PC-3 (cell line): ENCODE data around the gene LAD1. TPM values are rescaled to one million over a fixed set of nuclear protein-coding genes. Genes with fewer than 3 reads are reported as not detected.

Source experiments
- ATAC-seq: fragments of 200-7000 bp; cut with Tn5 transposase; 2 replicates; pipeline ENCODE4 v1.9.1; 2020; ENCODE audit warnings: mild to moderate bottlenecking, moderate library complexity
- BruUV-seq: library from RNA; stranded (reverse); fragments of 400-500 nt; replicated peaks from 2 replicates; lab custom pipeline; 2021; lab: Mats Ljungman, UMichigan
- CTCF ChIA-PET: fragments of 300-600 bp; sonication (Branson Sonifier 250); formaldehyde crosslinking; loops from one replicate; lab custom pipeline; 2022; ENCODE audit warnings: antibody characterized with exemption; lab: Charles Lee
- POLR2A ChIA-PET: fragments of 300-600 bp; sonication (Branson Sonifier 250); formaldehyde crosslinking; loops from one replicate; lab custom pipeline; 2022; ENCODE audit warnings: antibody characterized with exemption; ENCODE audit not compliant: unreplicated experiment; lab: Charles Lee
- DNase-seq: peaks from one replicate; pipeline ENCODE4 v3.0.0-alpha.2; 2015
- H2AFZ ChIP-seq: fragments of 300-600 bp; sonication (generic); 2 replicates; pipeline ENCODE4 v1.6.0; 2016; ENCODE audit warnings: antibody characterized with exemption, low read length
- H3F3A ChIP-seq: fragments of 300-600 bp; sonication (generic); one replicate; pipeline ENCODE4 v1.6.0; 2017; ENCODE audit warnings: antibody characterized with exemption, low read length, control low read depth, mild to moderate bottlenecking; ENCODE audit not compliant: unreplicated experiment
- H3K27ac ChIP-seq: fragments of 300-600 bp; sonication (generic); 2 replicates; pipeline ENCODE4 v1.5.1; 2016; ENCODE audit warnings: mild to moderate bottlenecking, low read length
- H3K27me3 ChIP-seq: fragments of 300-600 bp; sonication (generic); 2 replicates; pipeline ENCODE4 v1.6.1; 2016; ENCODE audit warnings: low read length, mixed read lengths
- H3K36me3 ChIP-seq: fragments of 300-600 bp; sonication (generic); 2 replicates; pipeline ENCODE4 v1.6.1; 2016; ENCODE audit warnings: low read depth, mixed run types, low read length, mixed read lengths
- H3K4me1 ChIP-seq: fragments of 300-600 bp; sonication (generic); 2 replicates; pipeline ENCODE4 v1.5.1; 2016; ENCODE audit warnings: low read length; ENCODE audit not compliant: insufficient read depth
- H3K4me2 ChIP-seq: fragments of 300-600 bp; sonication (generic); 2 replicates; pipeline ENCODE4 v1.6.0; 2016; ENCODE audit warnings: low read length
- H3K4me3 ChIP-seq: fragments of 300-600 bp; sonication (generic); 2 replicates; pipeline ENCODE4 v1.5.1; 2016; ENCODE audit warnings: mild to moderate bottlenecking, low read length, mixed read lengths
- H3K79me2 ChIP-seq: fragments of 300-600 bp; sonication (generic); 2 replicates; pipeline ENCODE4 v1.6.1; 2017; ENCODE audit warnings: low read length, mixed read lengths
- H3K9ac ChIP-seq: fragments of 300-600 bp; sonication (generic); 2 replicates; pipeline ENCODE4 v1.6.0; 2016; ENCODE audit warnings: mild to moderate bottlenecking, low read length
- H3K9me2 ChIP-seq: fragments of 300-600 bp; sonication (generic); replicated peaks from 2 replicates; pipeline ENCODE4 v1.6.1; 2016; ENCODE audit warnings: mixed run types, low read length, mixed read lengths
- H3K9me3 ChIP-seq: fragments of 300-600 bp; sonication (generic); 2 replicates; pipeline ENCODE4 v1.6.1; 2016; ENCODE audit warnings: low read length, mixed read lengths
- H4K20me1 ChIP-seq: fragments of 300-600 bp; sonication (generic); 2 replicates; pipeline ENCODE4 v1.6.1; 2016; ENCODE audit warnings: low read length, mixed read lengths
- EZH2 ChIP-seq: fragments of 300-600 bp; sonication (generic); IDR thresholded peaks from one replicate; pipeline ENCODE4 v1.6.1; 2017; ENCODE audit warnings: antibody characterized with exemption, mild to moderate bottlenecking, low read length; ENCODE audit not compliant: unreplicated experiment
- EZH2phosphoT487 ChIP-seq: fragments of 300-600 bp; sonication (generic); IDR thresholded peaks from 2 replicates; pipeline ENCODE4 v1.6.1; 2018; ENCODE audit warnings: mild to moderate bottlenecking, antibody characterized with exemption, low read length, borderline replicate concordance
- intact Hi-C: fragments of 100-400 bp; cut with micrococcal nuclease; formaldehyde crosslinking; loops from 2 replicates; pipeline ENCODE4 v1.9.0; 2023
- total RNA-seq: library from RNA; depleted of rRNA; stranded (reverse); fragments of >200 nt; gene quantifications from 2 replicates; pipeline ENCODE4 v1.2.3, GENCODE V29; 2014
- TF ChIP-seq, protein P1 (sequence below): fragments of 300-600 bp; sonication (generic); conservative IDR thresholded peaks from 2 replicates; pipeline ENCODE4 v1.5.1; 2017; ENCODE audit warnings: antibody characterized with exemption, low read depth, mild to moderate bottlenecking, low read length

Gene LAD1
- total RNA-seq, 1 experiment from 2014 or later = 310 TPM

GRCh38 chr1:201348211-201348566 is 50.9 kb downstream of the LAD1 start:
- no peaks in the 10 kb centered on the region for H4K20me1 ChIP-seq
- TF ChIP-seq EZH2phosphoT487 (no peak), EZH2 (no peak)
- TF ChIP-seq, protein P1, sequence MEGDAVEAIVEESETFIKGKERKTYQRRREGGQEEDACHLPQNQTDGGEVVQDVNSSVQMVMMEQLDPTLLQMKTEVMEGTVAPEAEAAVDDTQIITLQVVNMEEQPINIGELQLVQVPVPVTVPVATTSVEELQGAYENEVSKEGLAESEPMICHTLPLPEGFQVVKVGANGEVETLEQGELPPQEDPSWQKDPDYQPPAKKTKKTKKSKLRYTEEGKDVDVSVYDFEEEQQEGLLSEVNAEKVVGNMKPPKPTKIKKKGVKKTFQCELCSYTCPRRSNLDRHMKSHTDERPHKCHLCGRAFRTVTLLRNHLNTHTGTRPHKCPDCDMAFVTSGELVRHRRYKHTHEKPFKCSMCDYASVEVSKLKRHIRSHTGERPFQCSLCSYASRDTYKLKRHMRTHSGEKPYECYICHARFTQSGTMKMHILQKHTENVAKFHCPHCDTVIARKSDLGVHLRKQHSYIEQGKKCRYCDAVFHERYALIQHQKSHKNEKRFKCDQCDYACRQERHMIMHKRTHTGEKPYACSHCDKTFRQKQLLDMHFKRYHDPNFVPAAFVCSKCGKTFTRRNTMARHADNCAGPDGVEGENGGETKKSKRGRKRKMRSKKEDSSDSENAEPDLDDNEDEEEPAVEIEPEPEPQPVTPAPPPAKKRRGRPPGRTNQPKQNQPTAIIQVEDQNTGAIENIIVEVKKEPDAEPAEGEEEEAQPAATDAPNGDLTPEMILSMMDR = peak; percentile 100
- peaks cover 24% of the 10 kb centered on the region for H3K4me1 ChIP-seq
- no peaks in the 10 kb centered on the region for H3K9me2 ChIP-seq
- BruUV-seq = no TSS peak
- DNase-seq (peak; percentile 98), ATAC-seq (peak; percentile 79)
- no peak overlapping the region for H3K4me3 ChIP-seq
- H3K27me3 ChIP-seq = no peaks in the 10 kb centered on the region
- H3F3A ChIP-seq = no peaks in the 10 kb centered on the region
- no peaks in the 10 kb centered on the region for H3K79me2 ChIP-seq
- no peaks in the 10 kb centered on the region for H3K9me3 ChIP-seq
- no peak overlapping the region for H3K9ac ChIP-seq
- H2AFZ ChIP-seq = 0 out of 2 replicates have a peak overlapping the region, but pooled peaks have one; percentile 25
- POLR2A ChIA-PET = no interaction called here
- CTCF ChIA-PET = interaction anchor here (0.6 to 3.8 kb wide), 11 partner anchors 13 to 353 kb away, joined by 3 to 14 read pairs (median 4); partner anchors contain the start of gene PKP1
- H3K4me2 ChIP-seq = no peak overlapping the region
- no peaks in the 10 kb centered on the region for H3K36me3 ChIP-seq
- H3K27ac ChIP-seq = no peak overlapping the region
- intact Hi-C loops = loop anchor here (2.0 to 5.0 kb wide), 2 partner anchors 61 to 221 kb away; partner anchors contain the start of gene ASCL5

DNA sequence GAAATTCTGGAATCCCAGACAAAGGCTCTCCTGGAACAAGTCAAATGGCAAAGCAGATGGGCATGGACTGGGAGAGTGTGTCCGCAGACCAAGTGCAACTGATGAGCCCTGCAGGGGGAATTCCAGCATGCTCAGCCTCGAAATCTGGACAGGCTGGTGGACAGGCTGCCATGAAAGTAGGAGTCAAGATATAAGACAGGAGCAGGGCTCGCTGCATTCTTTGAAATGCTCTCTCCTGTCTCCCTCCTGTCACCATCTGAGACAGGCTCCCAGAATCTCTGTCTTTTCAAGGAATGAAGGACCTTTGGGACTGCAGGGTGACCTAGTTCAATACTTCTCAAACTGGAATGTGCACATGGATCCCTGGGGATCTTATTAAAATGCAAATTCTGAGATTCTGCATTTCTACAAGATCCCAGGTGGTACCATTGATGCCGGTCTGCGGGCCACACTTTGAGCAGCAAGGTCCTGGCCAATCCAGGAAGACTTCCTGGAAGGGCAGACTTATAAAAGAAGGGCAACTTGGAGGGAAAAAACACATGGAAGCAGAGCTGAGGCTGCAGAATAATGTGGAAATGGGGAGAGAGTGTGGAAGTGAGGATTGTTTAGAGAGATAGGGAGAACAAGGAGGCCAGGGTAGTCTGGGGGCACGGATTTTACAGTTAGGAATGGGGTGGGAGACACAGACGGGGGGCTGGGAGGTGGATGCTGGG is 51.5 kb downstream of the LAD1 start:
- BruUV-seq = no TSS peak
- Histone ChIP-seq H3K79me2 (no peaks in the 10 kb centered on the region), H4K20me1 (no peaks in the 10 kb centered on the region), H3F3A (no peaks in the 10 kb centered on the region), H3K4me1 (peaks cover 22% of the 10 kb centered on the region), H2AFZ (no peak overlapping the region), H3K36me3 (no peaks in the 10 kb centered on the region), H3K9me3 (no peaks in the 10 kb centered on the region), H3K9ac (no peak overlapping the region), H3K4me3 (no peak overlapping the region), H3K4me2 (no peak overlapping the region), H3K9me2 (no peaks in the 10 kb centered on the region), H3K27ac (no peak overlapping the region), H3K27me3 (no peaks in the 10 kb centered on the region)
- POLR2A ChIA-PET = interaction anchor here (0.6 to 0.8 kb wide), 3 partner anchors 38 to 47 kb away, joined by 4 to 19 read pairs (median 6); no protein-coding TSS in a partner anchor
- DNase-seq (no peak), ATAC-seq (no peak)
- CTCF ChIA-PET = interaction anchor here (0.5 to 3.8 kb wide), 33 partner anchors 11 to 353 kb away, joined by 3 to 14 read pairs (median 4); partner anchors contain the start of gene PKP1
- no peak for TF ChIP-seq EZH2phosphoT487
- TF ChIP-seq, protein P1 = no peak
- no peak for TF ChIP-seq EZH2
- intact Hi-C loops = loop anchor here (2.0 to 5.0 kb wide), 2 partner anchors 61 to 220 kb away; partner anchors contain the start of gene ASCL5
